ENCODE measurements around the gene DDX17. TPM values are rescaled to one million over a fixed set of nuclear protein-coding genes. Genes with fewer than 3 reads are reported as not detected.

The DDX17 gene
- total RNA-seq, 2 donors from 2014 or later = 403 to 467 TPM

DNA sequence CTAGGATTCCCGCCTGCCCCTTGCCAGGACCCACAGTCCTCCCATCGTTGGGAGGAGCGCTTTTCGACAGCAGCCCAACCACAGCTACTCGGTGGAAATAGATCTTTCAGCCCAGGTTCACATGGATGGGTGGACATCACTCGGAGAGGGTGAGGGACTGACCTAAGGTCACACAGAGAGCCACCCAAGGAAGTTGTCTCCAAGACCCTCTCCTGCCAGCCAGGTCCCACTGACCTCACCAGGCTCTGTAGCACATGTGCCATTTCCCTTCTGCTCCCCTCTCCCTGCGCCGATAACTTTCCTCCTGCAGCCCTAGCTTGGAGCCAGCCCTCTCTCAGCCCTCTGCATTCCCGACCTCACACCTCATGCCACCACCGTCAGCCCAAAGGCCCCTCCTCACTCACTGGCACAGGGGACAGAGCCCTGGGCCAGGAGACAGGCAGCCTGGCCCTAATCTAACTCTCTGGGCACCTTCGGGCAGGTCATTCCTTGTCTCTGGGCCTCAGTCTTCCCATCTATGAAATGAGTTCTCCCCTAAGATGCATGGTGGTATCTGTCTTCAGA lies 55.8 kb downstream of the DDX17 start:
- ATAC-seq = no peak
- no peak for DNase-seq
- Histone ChIP-seq H3K4me1 (peaks cover 8% of the 10 kb centered on the region), H3K27me3 (peaks cover 0 to 9% of the 10 kb centered on the region in 2 donors), H3K9me3 (no peaks in the 10 kb centered on the region), H3K36me3 (replicated peaks in 1 of 2; ENCODE audit: insufficient read depth in 1 of 2, low read depth in 2 of 2) (no peaks in the 10 kb centered on the region), H3K27ac (no peak overlapping the region), H3K4me3 (no peak overlapping the region)
- intact Hi-C loops (cut with DNase I) = no loop called here
- WGBS, 2 donors = 64 to 67% methylated on average over 10 to 11 of the region's 11 CpGs
- TF ChIP-seq, protein P1, sequence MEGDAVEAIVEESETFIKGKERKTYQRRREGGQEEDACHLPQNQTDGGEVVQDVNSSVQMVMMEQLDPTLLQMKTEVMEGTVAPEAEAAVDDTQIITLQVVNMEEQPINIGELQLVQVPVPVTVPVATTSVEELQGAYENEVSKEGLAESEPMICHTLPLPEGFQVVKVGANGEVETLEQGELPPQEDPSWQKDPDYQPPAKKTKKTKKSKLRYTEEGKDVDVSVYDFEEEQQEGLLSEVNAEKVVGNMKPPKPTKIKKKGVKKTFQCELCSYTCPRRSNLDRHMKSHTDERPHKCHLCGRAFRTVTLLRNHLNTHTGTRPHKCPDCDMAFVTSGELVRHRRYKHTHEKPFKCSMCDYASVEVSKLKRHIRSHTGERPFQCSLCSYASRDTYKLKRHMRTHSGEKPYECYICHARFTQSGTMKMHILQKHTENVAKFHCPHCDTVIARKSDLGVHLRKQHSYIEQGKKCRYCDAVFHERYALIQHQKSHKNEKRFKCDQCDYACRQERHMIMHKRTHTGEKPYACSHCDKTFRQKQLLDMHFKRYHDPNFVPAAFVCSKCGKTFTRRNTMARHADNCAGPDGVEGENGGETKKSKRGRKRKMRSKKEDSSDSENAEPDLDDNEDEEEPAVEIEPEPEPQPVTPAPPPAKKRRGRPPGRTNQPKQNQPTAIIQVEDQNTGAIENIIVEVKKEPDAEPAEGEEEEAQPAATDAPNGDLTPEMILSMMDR (IDR thresholded peaks at IDR 0.05) = no peak
- TF ChIP-seq POLR2A (IDR thresholded peaks at IDR 0.05) = no peak

DNA sequence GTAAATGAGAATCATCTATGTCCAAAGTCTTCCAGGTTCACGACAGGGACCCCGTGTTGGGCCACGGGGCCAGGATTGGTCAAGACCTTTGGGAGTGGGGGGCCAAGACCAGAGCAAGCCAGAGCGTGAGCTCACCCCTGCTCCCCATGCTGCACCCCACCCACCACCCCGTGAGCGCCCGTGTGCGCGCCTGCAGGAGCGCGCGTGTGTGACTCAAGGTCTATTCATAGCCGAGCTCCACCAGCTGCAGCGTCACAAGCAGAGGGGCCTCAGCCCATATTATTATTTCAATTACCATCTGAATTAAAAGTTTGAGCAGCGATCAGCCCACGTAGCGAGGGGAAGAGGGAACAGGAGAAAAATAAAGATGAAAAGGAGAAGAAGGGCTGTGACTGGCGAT lies 56.3 kb downstream of the DDX17 start:
- intact Hi-C loops (cut with DNase I) = no loop called here
- no peak for TF ChIP-seq POLR2A (IDR thresholded peaks at IDR 0.05)
- TF ChIP-seq, protein P1 (IDR thresholded peaks at IDR 0.05) = no peak
- DNase-seq (no peak), ATAC-seq (no peak)
- Histone ChIP-seq H3K36me3 (replicated peaks in 1 of 2; ENCODE audit: insufficient read depth in 1 of 2, low read depth in 2 of 2) (no peaks in the 10 kb centered on the region), H3K27me3 (peaks cover 0 to 6% of the 10 kb centered on the region in 2 donors), H3K27ac (no peak overlapping the region), H3K4me1 (peaks cover 6% of the 10 kb centered on the region), H3K9me3 (no peaks in the 10 kb centered on the region), H3K4me3 (no peak overlapping the region)
- 73 to 78% methylated on average over 15 to 18 of the region's 18 CpGs for WGBS, 2 donors

DNA sequence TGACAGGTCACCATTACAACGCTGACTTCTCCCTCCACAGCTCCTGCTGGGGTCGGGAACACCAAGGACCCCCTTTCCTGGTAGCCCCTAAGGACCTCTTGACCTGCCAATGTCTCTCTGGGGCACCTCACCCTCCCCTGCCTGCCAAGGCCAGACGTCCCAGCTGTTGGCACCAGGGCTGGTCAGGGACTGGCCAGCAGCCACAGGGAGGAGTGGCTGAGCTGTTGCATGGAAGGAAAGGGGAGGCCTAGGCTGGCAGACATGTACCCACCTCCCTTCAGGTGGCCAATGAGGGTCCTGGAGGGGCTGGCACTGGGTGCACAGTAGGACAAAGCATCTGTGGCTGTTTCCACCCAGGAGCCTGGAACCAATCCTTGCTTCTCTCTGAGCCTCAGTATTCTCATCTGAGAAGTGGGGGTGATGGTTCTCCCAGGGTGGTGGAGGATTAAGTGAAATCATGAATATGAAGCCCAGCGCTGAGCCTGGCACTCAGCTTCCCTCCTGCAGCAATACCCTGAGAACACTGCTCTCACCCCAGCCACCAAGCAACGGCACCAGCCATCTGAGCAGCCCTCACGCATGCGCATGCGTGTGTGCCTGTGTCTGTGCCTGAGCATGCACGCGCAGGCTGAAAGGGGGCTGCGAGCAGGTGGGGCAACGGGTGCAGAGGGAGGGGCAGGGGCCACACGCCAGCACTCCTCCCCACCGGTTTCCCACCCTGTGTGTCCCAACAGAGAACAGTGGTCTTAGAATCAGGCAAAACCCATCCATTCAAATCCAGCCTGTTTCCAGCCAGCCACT lies 57.0 kb downstream of the DDX17 start:
- Histone ChIP-seq H3K9me3 (no peaks in the 10 kb centered on the region), H3K27me3 (no peaks in the 10 kb centered on the region), H3K4me3 (no peak overlapping the region), H3K27ac (no peak overlapping the region), H3K36me3 (replicated peaks in 1 of 2; ENCODE audit: insufficient read depth in 1 of 2, low read depth in 2 of 2) (no peaks in the 10 kb centered on the region), H3K4me1 (no peaks in the 10 kb centered on the region)
- ATAC-seq = no peak
- WGBS, 2 donors = 70 to 74% methylated on average over 7 to 14 of the region's 14 CpGs
- intact Hi-C loops (cut with DNase I) = no loop called here
- TF ChIP-seq, protein P1 (IDR thresholded peaks at IDR 0.05) = no peak
- no peak for TF ChIP-seq POLR2A (IDR thresholded peaks at IDR 0.05)
- no peak for DNase-seq

DNA sequence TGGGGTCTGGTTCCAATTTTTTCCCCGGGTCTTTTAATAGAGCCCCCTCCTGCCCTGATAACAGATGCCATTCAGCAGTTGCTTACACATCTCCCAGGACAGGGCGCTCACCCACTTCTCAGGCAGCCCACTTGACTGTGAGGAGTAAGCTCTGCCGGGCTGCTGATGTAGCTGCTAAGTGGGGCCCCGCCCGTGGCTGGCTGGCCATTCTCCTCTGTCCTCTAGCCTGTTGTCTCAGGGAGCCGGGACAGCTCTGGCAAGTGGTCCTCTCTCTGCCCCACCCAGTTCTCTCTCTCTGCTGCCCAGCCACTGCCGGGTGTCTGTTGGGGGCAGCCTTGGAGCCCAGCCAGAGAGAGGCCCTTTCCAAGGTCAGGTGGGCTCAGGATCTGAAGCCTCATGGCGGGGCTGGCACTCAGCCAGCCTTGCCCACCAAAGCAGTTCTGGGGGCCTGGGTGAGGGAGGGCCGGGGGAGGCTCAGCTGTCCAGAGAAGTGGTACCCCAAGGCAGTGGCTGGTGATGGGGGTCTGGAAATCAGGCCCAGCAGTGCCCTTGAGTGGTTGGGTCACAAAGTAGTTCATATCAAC lies 60.0 kb downstream of the DDX17 start:
- TF ChIP-seq POLR2A (IDR thresholded peaks at IDR 0.05) = no peak
- TF ChIP-seq, protein P1 (IDR thresholded peaks at IDR 0.05) = no peak
- Histone ChIP-seq H3K27ac (no peak overlapping the region), H3K9me3 (no peaks in the 10 kb centered on the region), H3K36me3 (replicated peaks in 1 of 2; ENCODE audit: insufficient read depth in 1 of 2, low read depth in 2 of 2) (no peaks in the 10 kb centered on the region), H3K27me3 (no peaks in the 10 kb centered on the region), H3K4me1 (no peaks in the 10 kb centered on the region), H3K4me3 (no peak overlapping the region)
- WGBS, 2 donors = 63 to 65% methylated on average over 2 to 9 of the region's 9 CpGs
- DNase-seq (no peak), ATAC-seq (no peak)
- intact Hi-C loops (cut with DNase I) = no loop called here
